GM12892 (cell line): ENCODE measurements around the gene ATG101.

Experiments
- POLR2A ChIP-seq: IDR thresholded peaks from 2 replicates; pipeline ENCODE4 v1.6.1; 2011; ENCODE audit warnings: low read depth, low read length, control low read depth
- POLR2AphosphoS5 ChIP-seq: IDR thresholded peaks from 2 replicates; pipeline ENCODE4 v1.6.1; 2011; ENCODE audit warnings: low read depth, low read length, control low read depth

GRCh38 chr12:52049688-52050087 is 20.1 kb upstream of the ATG101 start:
- no peak for TF ChIP-seq POLR2A
- no peak for TF ChIP-seq POLR2AphosphoS5
